Prostate gland (tissue), 2 donors: ENCODE measurements around the gene SARDH. TPM values are rescaled to one million over a fixed set of nuclear protein-coding genes. Genes with fewer than 3 reads are reported as not detected.

Source experiments
- DNase-seq: peaks from one replicate; pipeline ENCODE4 v3.0.0-alpha.2; 2019; ENCODE audit warnings: low spot score
- H3K27ac ChIP-seq, 2 donors: fragments of 200-600 bp; sonication (generic); 2 replicates each; pipeline ENCODE4 v1.5.1; 2017 to 2019
- H3K27me3 ChIP-seq: fragments of 200-600 bp; sonication (generic); replicated peaks from 2 replicates; pipeline ENCODE4 v1.5.1; 2019; ENCODE audit not compliant: insufficient read depth
- H3K36me3 ChIP-seq, 2 donors: fragments of 200-600 bp; sonication (generic); 1 replicate in 1 of 2; 2 replicates in 1 of 2; pipeline versions ENCODE4 v1.5.1 to v1.8.1; 2017 to 2019
- H3K4me1 ChIP-seq: fragments of 200-600 bp; sonication (generic); replicated peaks from 2 replicates; pipeline ENCODE4 v1.5.1; 2019
- H3K4me3 ChIP-seq, 2 donors: fragments of 200-600 bp; sonication (generic); 2 replicates each; pipeline ENCODE4 v1.5.1; 2017 to 2019
- H3K9me3 ChIP-seq: fragments of 200-600 bp; sonication (generic); 2 replicates; pipeline ENCODE4 v1.5.1; 2017
- CTCF ChIP-seq, 4 experiments: fragments of 200-600 bp in 2 of 4; fragments of 450-650 bp in 2 of 4; sonication (generic) in 2 of 4; IDR thresholded peaks; 1 replicate in 3 of 4; 2 replicates in 1 of 4; pipeline ENCODE4 v1.5.1; 2016 to 2019; ENCODE audit warnings: antibody characterized with exemption in 4 of 4, mild to moderate bottlenecking in 2 of 4, moderate library complexity in 2 of 4
- POLR2A ChIP-seq: fragments of 450-650 bp; IDR thresholded peaks from one replicate; pipeline ENCODE4 v1.6.1; 2016; ENCODE audit warnings: antibody characterized with exemption, mild to moderate bottlenecking
- POLR2AphosphoS5 ChIP-seq: sonication (generic); formaldehyde crosslinking; IDR thresholded peaks from one replicate; pipeline ENCODE4 v1.6.1; 2017; ENCODE audit warnings: antibody characterized with exemption
- WGBS: methylation state at CpG from one replicate; pipeline ENCODE4 v1.1.5; 2018; 5-methylcytosine and 5-hydroxymethylcytosine counted together
- intact Hi-C: fragments of 100-400 bp; cut with DNase I; formaldehyde crosslinking; loops from one replicate; pipeline ENCODE4 v1.14.2; 2022
- total RNA-seq, 2 donors: library from RNA; depleted of rRNA; stranded (reverse); fragments of >200 nt; gene quantifications; one replicate each; pipeline ENCODE4 v1.1.0, GENCODE V29; 2016

The SARDH gene
- total RNA-seq, 2 donors from 2014 or later, result 6.7 to 7.2 TPM

- Histone ChIP-seq H3K9me3 (no peaks in the 10 kb centered on the region), H3K4me1 (no peaks in the 10 kb centered on the region), H3K27me3 (no peaks in the 10 kb centered on the region), H3K27ac (no peak overlapping the region), H3K4me3 (no peak overlapping the region), H3K36me3 (no peaks in the 10 kb centered on the region)
- WGBS, result 73% methylated on average over 10 of the region's 10 CpGs
- intact Hi-C loops, result no loop called here
- TF ChIP-seq CTCF (IDR thresholded peaks at IDR 0.05) (no peak), POLR2A (no peak), POLR2AphosphoS5 (no peak)
- DNase-seq, result no peak
Observed at GRCh38 chr9:133614056-133614455, 124.1 kb downstream of the SARDH start.

Other genes starting within 250 kb of the SARDH start
- gene MYMK, start 213.4 kb downstream of the SARDH start, total RNA-seq, result not detected
- gene ADAMTSL2, start 203.6 kb downstream of the SARDH start, total RNA-seq, result 10 to 100 TPM in 1 of 2 donors, 1 to 10 TPM in 1; 1.6 to 11.6 TPM
- under 1 TPM in 1 of 2 donors, not detected in 1; 0.85 TPM for gene FAM163B, start 129.0 kb downstream of the SARDH start, total RNA-seq
- not detected for gene DBH, start 102.0 kb downstream of the SARDH start, total RNA-seq